GM12878 (cell line): ENCODE data around the gene RNU1-3. TPM values are rescaled to one million over a fixed set of nuclear protein-coding genes. Genes with fewer than 3 reads are reported as not detected.
"Not testable (repeated sequence)": the region's sequence is repeated elsewhere in the genome, so short reads cannot be mapped to it uniquely, and the experiment has no call there.

ENCODE experiments used
- ATAC-seq: fragments of 200-7000 bp; cut with Tn5 transposase; 3 replicates; pipeline ENCODE4 v1.9.1; 2020; ENCODE audit warnings: mild to moderate bottlenecking, moderate library complexity
- BruUV-seq: library from RNA; stranded (reverse); fragments of 400-500 nt; replicated peaks from 2 replicates; lab custom pipeline; 2021; lab: Mats Ljungman, UMichigan
- CTCF ChIA-PET: fragments of 300-600 bp; sonication (Branson Sonifier 250); formaldehyde crosslinking; extraction: SDS; loops from one replicate; lab custom pipeline; 2021; ENCODE audit warnings: inconsistent platforms; lab: Yijun Ruan, JAX
- POLR2A ChIA-PET: fragments of 350-600 bp; formaldehyde crosslinking; extraction: SDS; loops from one replicate; lab custom pipeline; 2021; ENCODE audit warnings: inconsistent platforms; lab: Charles Lee
- RAD21 ChIA-PET: fragments of 300-600 bp; sonication (Branson Sonifier 250); formaldehyde crosslinking; loops from one replicate; lab custom pipeline; 2023; ENCODE audit warnings: antibody characterized with exemption; ENCODE audit not compliant: unreplicated experiment; lab: Charles Lee
- SMC1A ChIA-PET: fragments of 300-600 bp; sonication (Branson Sonifier 250); formaldehyde crosslinking; loops from one replicate; lab custom pipeline; 2023; ENCODE audit not compliant: unreplicated experiment, uncharacterized antibody; lab: Charles Lee
- DNase-seq: peaks from one replicate; pipeline ENCODE4 v3.0.0-alpha.2; 2011; ENCODE audit warnings: low read depth, low spot score
- FAIRE-seq: peaks from 3 replicates; lab custom pipeline; 2011; peaks lifted over from hg19 to GRCh38; lab: Jason Lieb, UNC
- H2AFZ ChIP-seq: 2 replicates; pipeline ENCODE4 v1.6.0; 2011; ENCODE audit warnings: low read depth, low read length, control low read depth; ENCODE audit not compliant: control insufficient read depth
- H3K27ac ChIP-seq: 2 replicates; pipeline ENCODE4 v1.5.1; 2011; ENCODE audit warnings: control low read depth; ENCODE audit not compliant: control insufficient read depth, insufficient read depth
- H3K27me3 ChIP-seq, 2 experiments: replicated peaks in 1 of 2; 2 replicates each; pipeline versions ENCODE4 v1.6.0 to v1.6.1; 2011; ENCODE audit warnings: low read length in 1 of 2; ENCODE audit not compliant: control insufficient read depth in 2 of 2, insufficient read depth in 2 of 2
- H3K36me3 ChIP-seq, 2 experiments: 2 replicates each; pipeline ENCODE4 v1.5.1; 2011; ENCODE audit warnings: low read length in 1 of 2; ENCODE audit not compliant: control insufficient read depth in 2 of 2, insufficient read depth in 2 of 2
- H3K4me1 ChIP-seq: 2 replicates; pipeline ENCODE4 v1.6.1; 2011; ENCODE audit warnings: mild to moderate bottlenecking, low read length, moderate library complexity, mixed read lengths; ENCODE audit not compliant: control insufficient read depth, insufficient read depth
- H3K4me2 ChIP-seq: 2 replicates; pipeline ENCODE4 v1.6.0; 2011; ENCODE audit warnings: control low read depth; ENCODE audit not compliant: control insufficient read depth, insufficient read depth
- H3K4me3 ChIP-seq: fragments of 200-600 bp; sonication (generic); 2 replicates; pipeline ENCODE4 v1.5.1; 2016
- H3K79me2 ChIP-seq: 2 replicates; pipeline ENCODE4 v1.6.0; 2011; ENCODE audit warnings: low read length; ENCODE audit not compliant: control insufficient read depth, insufficient read depth
- H3K9ac ChIP-seq: 2 replicates; pipeline ENCODE4 v1.8.0; 2011; ENCODE audit warnings: low read length, control low read depth, mixed read lengths; ENCODE audit not compliant: control insufficient read depth, insufficient read depth
- H3K9me3 ChIP-seq: replicated peaks from 3 replicates; pipeline ENCODE4 v1.5.1; 2011; ENCODE audit warnings: mild to moderate bottlenecking, low read length; ENCODE audit not compliant: control insufficient read depth, insufficient read depth
- H4K20me1 ChIP-seq: 2 replicates; pipeline ENCODE4 v1.6.0; 2011; ENCODE audit not compliant: control insufficient read depth, insufficient read depth
- HCFC1 ChIP-seq: fragments of 150-350 bp; IDR thresholded peaks from 2 replicates; pipeline ENCODE4 v1.6.1; 2014; ENCODE audit warnings: low read length
- POLR2A ChIP-seq: IDR thresholded peaks from 2 replicates; pipeline ENCODE4 v1.6.1; 2011; ENCODE audit warnings: low read depth, mild to moderate bottlenecking, low read length
- RFX5 ChIP-seq: IDR thresholded peaks from 2 replicates; pipeline ENCODE4 v1.6.1; 2011; ENCODE audit warnings: low read depth, low read length, improper control_type of control experiment
- WGBS: methylation state at CpG from one replicate; pipeline ENCODE4 v1.1.6; 2016; ENCODE audit warnings: low lambda C conversion rate; ENCODE audit not compliant: insufficient replicate concordance, insufficient coverage; ENCODE audit errors: missing lambda C conversion rate; 5-methylcytosine and 5-hydroxymethylcytosine counted together
- in situ Hi-C: fragments of 300-500 bp; cut with MboI; formaldehyde crosslinking; loops from 9 replicates; pipeline ENCODE4 v1.14.3; 2018; ENCODE audit warnings: mixed read lengths
- intact Hi-C: fragments of 100-400 bp; cut with micrococcal nuclease; formaldehyde crosslinking; loops from one replicate; pipeline ENCODE4 v1.14.2; 2022; ENCODE audit not compliant: unreplicated experiment
- polyA plus RNA-seq, 11 experiments: library from polyadenylated mRNA; depleted of rRNA in 4 of 11; unstranded in 6 of 11; stranded (reverse) in 5 of 11; fragments of >200 nt; fragmentation: Nextera tagmentation in 4 of 11; fragmentation: Illumina TruSeq in 1 of 11; extraction: Ambion mirVana in 4 of 11; extraction: Trizol in 1 of 11; gene quantifications; 1 replicate in 1 of 11; 2 replicates in 10 of 11; pipeline versions ENCODE4 v1.2.1 to v1.2.3, GENCODE V29; 2011 to 2016; ENCODE audit warnings: inconsistent platforms in 2 of 11, missing spikeins in 2 of 11, low read depth in 1 of 11
- total RNA-seq, 4 experiments: library from RNA; depleted of rRNA in 3 of 4; stranded (reverse); fragments of >200 nt in 3 of 4; fragmentation: Illumina TruSeq in 1 of 4; extraction: Trizol in 1 of 4; gene quantifications; 2 replicates each; pipeline versions ENCODE4 v1.2.1 to v1.2.3, GENCODE V29; 2013 to 2021

Gene RNU1-3
- total and polyA plus RNA-seq, 10 of the 15 experiments (the other 5 are each of a cell fraction or from before 2014, with no cell fraction given): under 0.01 to 20,946 (median 4.7) TPM; not detected in 2

DNA sequence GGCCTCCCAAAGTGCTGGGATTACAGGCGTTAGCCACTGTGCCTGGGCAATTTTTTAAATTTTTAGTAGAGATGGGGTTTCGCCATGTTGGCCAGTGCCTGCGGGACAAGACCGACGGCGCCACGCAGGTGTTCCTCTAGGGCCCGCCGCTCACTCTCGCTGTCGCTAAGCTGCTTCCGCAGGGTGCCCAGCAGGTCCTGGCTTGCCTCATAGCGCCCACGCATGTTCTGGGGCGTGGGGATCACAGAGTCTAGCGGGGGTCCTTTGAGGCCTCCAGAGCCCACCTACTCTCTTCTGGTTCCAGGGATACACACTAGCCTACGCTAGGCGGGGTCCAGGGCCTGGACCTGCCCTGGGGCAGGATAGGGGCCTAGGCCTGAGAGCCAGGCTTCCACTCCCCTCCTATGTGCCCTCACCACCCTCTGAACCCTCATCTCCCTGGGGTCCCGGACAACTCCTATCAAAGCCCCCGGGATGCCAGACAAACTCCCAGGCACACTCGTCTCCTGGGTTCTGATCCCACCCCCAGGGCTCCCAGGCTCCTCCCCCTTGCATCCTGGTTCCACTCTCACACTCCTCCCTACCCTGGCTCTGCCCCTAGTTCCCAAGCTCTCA lies 36.7 kb downstream of the RNU1-3 start:
- H3K27me3 ChIP-seq, H3K27ac ChIP-seq, H4K20me1 ChIP-seq, BruUV-seq, H3K9ac ChIP-seq, H2AFZ ChIP-seq, H3K4me1 ChIP-seq, DNase-seq, POLR2A ChIA-PET, H3K9me3 ChIP-seq, intact Hi-C loops, H3K4me3 ChIP-seq, RAD21 ChIA-PET, FAIRE-seq, ATAC-seq, H3K79me2 ChIP-seq, SMC1A ChIA-PET, H3K4me2 ChIP-seq: not testable (repeated sequence)
- H3K36me3 ChIP-seq: peaks cover 17 to 54% of the 10 kb centered on the region in 2 experiments
- CTCF ChIA-PET: interaction anchor here (2.0 kb wide), 1 partner anchor 9 kb away, joined by 7 read pairs; no protein-coding TSS in a partner anchor
- TF ChIP-seq HCFC1: 0 out of 2 replicates have a peak, but pooled peaks have one; percentile 5
- in situ Hi-C loops: loop anchor here (5.0 kb wide), 1 partner anchor 417 kb away; no protein-coding TSS in a partner anchor
- 96% methylated on average over 21 of the region's 21 CpGs for WGBS

DNA sequence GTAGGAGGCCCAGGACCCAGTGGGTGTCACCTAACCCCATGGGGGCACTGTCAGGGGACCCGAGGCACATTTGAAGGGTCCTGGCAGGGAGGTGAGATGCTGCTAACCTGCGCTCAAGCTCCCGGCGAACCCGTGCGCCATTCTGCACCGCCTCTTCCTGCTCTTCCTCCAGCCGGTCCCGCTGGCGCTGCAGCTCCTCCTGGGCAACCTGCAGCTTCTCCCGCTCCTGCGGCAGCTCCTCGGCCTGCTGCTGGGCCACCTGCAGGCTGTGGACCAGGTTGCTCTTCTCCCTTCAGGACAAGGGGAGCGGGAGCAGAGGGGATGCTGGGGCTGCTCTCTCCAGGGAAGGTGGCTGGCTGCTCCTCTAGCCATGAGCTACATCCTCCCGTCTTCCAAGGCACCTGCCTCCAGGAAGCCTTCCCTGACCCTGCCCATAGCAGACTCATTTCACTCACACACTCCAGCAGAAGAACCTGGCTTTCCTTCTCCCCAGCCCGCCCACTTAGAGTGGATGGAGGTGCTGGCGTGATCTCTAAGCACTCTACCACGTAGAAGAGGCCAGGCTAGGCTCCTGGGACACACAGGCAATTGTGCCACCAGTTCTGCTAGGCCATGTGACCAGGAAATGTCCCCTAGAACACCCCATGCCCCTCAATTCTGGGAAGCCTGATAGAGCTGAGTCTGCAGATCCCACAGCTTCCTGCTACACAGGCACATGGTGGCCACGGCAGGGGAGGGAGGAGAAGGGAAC lies 38.2 kb downstream of the RNU1-3 start:
- BruUV-seq: no TSS peak
- H3K4me1 ChIP-seq: no peaks in the 10 kb centered on the region
- no peaks in the 10 kb centered on the region for H3K27me3 ChIP-seq
- H4K20me1 ChIP-seq: no peaks in the 10 kb centered on the region
- SMC1A ChIA-PET: no interaction called here
- POLR2A ChIA-PET: no interaction called here
- CTCF ChIA-PET: interaction anchor here (0.8 to 2.0 kb wide), 2 partner anchors 8 to 11 kb away, joined by 3 to 7 read pairs; no protein-coding TSS in a partner anchor
- 89% methylated on average over 19 of the region's 19 CpGs for WGBS
- RAD21 ChIA-PET: no interaction called here
- ATAC-seq (no peak), DNase-seq (no peak), FAIRE-seq (no peak)
- in situ Hi-C loops: loop anchor here (5.0 kb wide), 1 partner anchor 419 kb away; no protein-coding TSS in a partner anchor
- H3K9ac ChIP-seq: no peak overlapping the region
- no peaks in the 10 kb centered on the region for H3K9me3 ChIP-seq
- no peak overlapping the region for H3K27ac ChIP-seq
- H3K4me3 ChIP-seq: no peak overlapping the region
- no peak overlapping the region for H2AFZ ChIP-seq
- peaks cover 17 to 54% of the 10 kb centered on the region in 2 experiments for H3K36me3 ChIP-seq
- no peaks in the 10 kb centered on the region for H3K79me2 ChIP-seq
- TF ChIP-seq POLR2A (peak; percentile 21; the same call in 1 of the 2 replicates), RFX5 (no peak)
- TF ChIP-seq, all 136 proteins: peak for 1
- H3K4me2 ChIP-seq: no peak overlapping the region
- intact Hi-C loops: no loop called here

DNA sequence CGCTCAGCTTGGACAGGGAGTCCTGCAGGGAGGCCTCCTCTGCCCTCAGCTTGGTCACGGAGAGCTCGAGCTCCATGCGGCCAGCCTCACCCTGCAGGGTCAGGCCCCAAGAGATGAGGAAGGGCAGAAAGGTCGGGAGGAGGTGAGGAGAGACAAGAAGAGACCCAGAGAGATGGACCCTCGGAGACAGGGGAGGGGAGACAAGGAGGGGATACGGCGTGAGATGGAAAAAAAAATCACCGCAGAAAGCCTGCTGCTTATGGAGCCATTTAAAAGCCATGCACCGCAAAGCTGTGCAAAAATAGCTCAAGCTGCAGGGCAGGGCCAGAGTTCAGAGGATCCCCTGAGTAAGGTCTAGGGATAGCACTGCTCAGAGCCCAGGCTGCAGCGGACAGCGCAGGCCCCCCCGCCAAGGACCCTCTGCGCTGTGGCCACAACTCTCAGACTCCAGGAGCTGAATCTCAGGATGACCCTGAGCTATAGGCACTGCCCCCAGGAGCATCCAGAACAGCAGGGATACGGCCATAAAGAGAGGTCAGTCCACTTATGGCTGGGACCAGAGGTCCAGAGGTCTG lies 40.3 kb downstream of the RNU1-3 start:
- ATAC-seq, H3K27ac ChIP-seq, H3K9me3 ChIP-seq, H2AFZ ChIP-seq, H4K20me1 ChIP-seq, BruUV-seq, H3K4me2 ChIP-seq, H3K27me3 ChIP-seq, H3K9ac ChIP-seq, DNase-seq, H3K79me2 ChIP-seq, H3K4me1 ChIP-seq, RAD21 ChIA-PET, H3K4me3 ChIP-seq, FAIRE-seq, POLR2A ChIA-PET, intact Hi-C loops: not testable (repeated sequence)
- CTCF ChIA-PET: interaction anchor here (1.4 kb wide), 1 partner anchor 18 kb away, joined by 4 read pairs; no protein-coding TSS in a partner anchor
- SMC1A ChIA-PET: interaction anchor here (1.5 to 1.6 kb wide), 2 partner anchors 9 to 10 kb away, joined by 4 to 5 read pairs; no protein-coding TSS in a partner anchor
- 84% methylated on average over 15 of the region's 15 CpGs for WGBS
- in situ Hi-C loops: loop anchor here (5.0 kb wide), 1 partner anchor 421 kb away; no protein-coding TSS in a partner anchor
- H3K36me3 ChIP-seq: peaks cover 9 to 41% of the 10 kb centered on the region in 2 experiments; a peak in 3 of 4 replicates
